ENCODE measurements around the gene PCDHB7. TPM values are rescaled to one million over a fixed set of nuclear protein-coding genes. Genes with fewer than 3 reads are reported as not detected.
A peak's percentile ranks its signal among the peaks of the same experiment; 100 is the strongest.
"Not testable (repeated sequence)": the region's sequence is repeated elsewhere in the genome, so short reads cannot be mapped to it uniquely, and the experiment has no call there.

PCDHB7 gene
- total RNA-seq, 2 donors from 2014 or later: 4.2 to 7.1 TPM

- H3K4me1 ChIP-seq (ENCODE audit: control insufficient read depth in 1 of 2, low read depth in 2 of 2): no peaks in the 10 kb centered on the region
- no peaks in the 10 kb centered on the region for H3K27me3 ChIP-seq (replicated peaks; ENCODE audit: insufficient read depth)
- H3K4me3 ChIP-seq: peak within 1 kb of the TSS; percentile 42
- TF ChIP-seq CTCF (IDR thresholded peaks at IDR 0.05): no peak
- no peak for DNase-seq (ENCODE audit: low spot score)
- no peak within 1 kb of the TSS for H3K27ac ChIP-seq
- H3K36me3 ChIP-seq: no peaks in the 10 kb centered on the region
- no peak for ATAC-seq (ENCODE audit: insufficient number of reproducible peaks, low FRiP score, low read depth)
- peaks cover 89% of the 10 kb centered on the region for H3K9me3 ChIP-seq
Measured at GRCh38 chr5:141223112-141223783, 50.8 kb downstream of the PCDHB7 start, which contains the start of gene PCDHB14. PCDHB14 (plus strand) TSS chr5:141223343; CDS start chr5:141223506, 163 bp downstream.

- H3K27me3 ChIP-seq (replicated peaks; ENCODE audit: insufficient read depth); ATAC-seq (ENCODE audit: insufficient number of reproducible peaks, low FRiP score, low read depth); H3K4me1 ChIP-seq (ENCODE audit: control insufficient read depth in 1 of 2, low read depth in 2 of 2); DNase-seq (ENCODE audit: low spot score); H3K36me3 ChIP-seq; H3K27ac ChIP-seq; H3K4me3 ChIP-seq: not testable (repeated sequence)
- H3K9me3 ChIP-seq: peaks cover 82% of the 10 kb centered on the region
Measured at GRCh38 chr5:141224844-141225243, 52.4 kb downstream of the PCDHB7 start.

GRCh38 chr5:141225421-141225820 lies 53.0 kb downstream of the PCDHB7 start:
- H3K36me3 ChIP-seq; DNase-seq (ENCODE audit: low spot score); H3K27me3 ChIP-seq (replicated peaks; ENCODE audit: insufficient read depth); H3K27ac ChIP-seq; H3K4me1 ChIP-seq (ENCODE audit: control insufficient read depth in 1 of 2, low read depth in 2 of 2); ATAC-seq (ENCODE audit: insufficient number of reproducible peaks, low FRiP score, low read depth): not testable (repeated sequence)
- Histone ChIP-seq H3K4me3 (peak overlapping the region; percentile 21), H3K9me3 (peaks cover 80% of the 10 kb centered on the region)

Other genes starting within 250 kb of the PCDHB7 start
- gene PCDHAC1, start 246.3 kb upstream of the PCDHB7 start, total RNA-seq: 1 to 10 TPM in 1 of 2 donors, under 1 TPM in 1; 0.71 to 1.2 TPM
- under 1 TPM in 1 of 2 donors, not detected in 1; 0.71 TPM for gene PCDHAC2, start 206.2 kb upstream of the PCDHB7 start, total RNA-seq
- gene PCDHB1, start 121.3 kb upstream of the PCDHB7 start, total RNA-seq: not detected
- 1 to 10 TPM; 2.3 to 4.6 TPM for gene PCDHB2, start 78.0 kb upstream of the PCDHB7 start, total RNA-seq
- gene PCDHB3, start 72.2 kb upstream of the PCDHB7 start, total RNA-seq: 1 to 10 TPM; 2.3 to 3.7 TPM
- gene PCDHB4, start 50.8 kb upstream of the PCDHB7 start, total RNA-seq: 10 to 100 TPM in 1 of 2 donors, 1 to 10 TPM in 1; 2.8 to 14.5 TPM
- gene PCDHB5, start 37.4 kb upstream of the PCDHB7 start, total RNA-seq: 10 to 100 TPM in 1 of 2 donors, 1 to 10 TPM in 1; 4.8 to 11.0 TPM
- 1 to 10 TPM; 3.2 to 3.8 TPM for gene PCDHB6, start 22.6 kb upstream of the PCDHB7 start, total RNA-seq
- 1 to 10 TPM in 1 of 2 donors, under 1 TPM in 1; 0.95 to 1.7 TPM for gene PCDHB8, start 5.1 kb downstream of the PCDHB7 start, total RNA-seq
- 10 to 100 TPM in 1 of 2 donors, 1 to 10 TPM in 1; 9.1 to 11.6 TPM for gene PCDHB16, start 9.7 kb downstream of the PCDHB7 start, total RNA-seq
- gene PCDHB9, start 14.5 kb downstream of the PCDHB7 start, total RNA-seq: 1 to 10 TPM; 4.2 to 9.6 TPM
- gene PCDHB10, start 19.7 kb downstream of the PCDHB7 start, total RNA-seq: 1 to 10 TPM; 6.1 to 9.1 TPM
- gene PCDHB11, start 27.0 kb downstream of the PCDHB7 start, total RNA-seq: 10 to 100 TPM in 1 of 2 donors, 1 to 10 TPM in 1; 6.0 to 10.6 TPM
- 1 to 10 TPM; 7.3 to 7.4 TPM for gene PCDHB12, start 36.1 kb downstream of the PCDHB7 start, total RNA-seq
- gene PCDHB13, start 41.3 kb downstream of the PCDHB7 start, total RNA-seq: 10 to 100 TPM in 1 of 2 donors, 1 to 10 TPM in 1; 8.0 to 16.1 TPM
- 10 to 100 TPM; 10.2 to 14.6 TPM for gene PCDHB14, start 50.7 kb downstream of the PCDHB7 start, total RNA-seq
- 10 to 100 TPM in 1 of 2 donors, 1 to 10 TPM in 1; 6.1 to 10.7 TPM for gene PCDHB15, start 72.8 kb downstream of the PCDHB7 start, total RNA-seq
- gene SLC25A2, start 131.4 kb downstream of the PCDHB7 start, total RNA-seq: 1 to 10 TPM; 2.0 to 3.5 TPM
- gene TAF7, start 148.1 kb downstream of the PCDHB7 start, total RNA-seq: 10 to 100 TPM; 35.9 to 56.1 TPM
- gene PCDHGA1, start 157.9 kb downstream of the PCDHB7 start, total RNA-seq: 1 to 10 TPM in 1 of 2 donors, under 1 TPM in 1; 0.41 to 2.8 TPM
- 10 to 100 TPM in 1 of 2 donors, 1 to 10 TPM in 1; 8.5 to 13.8 TPM for gene PCDHGA2, start 166.1 kb downstream of the PCDHB7 start, total RNA-seq
- 1 to 10 TPM; 5.3 to 9.1 TPM for gene PCDHGA3, start 171.2 kb downstream of the PCDHB7 start, total RNA-seq
- 10 to 100 TPM in 1 of 2 donors, 1 to 10 TPM in 1; 6.8 to 11.4 TPM for gene PCDHGB1, start 177.5 kb downstream of the PCDHB7 start, total RNA-seq
- 10 to 100 TPM; 11.4 TPM for gene PCDHGA4, start 182.4 kb downstream of the PCDHB7 start, total RNA-seq
- 10 to 100 TPM in 1 of 2 donors, 1 to 10 TPM in 1; 9.7 to 13.4 TPM for gene PCDHGB2, start 187.3 kb downstream of the PCDHB7 start, total RNA-seq
- 10 to 100 TPM in 1 of 2 donors, 1 to 10 TPM in 1; 9.5 to 12.5 TPM for gene PCDHGA5, start 191.5 kb downstream of the PCDHB7 start, total RNA-seq
- gene PCDHGB3, start 197.6 kb downstream of the PCDHB7 start, total RNA-seq: 10 to 100 TPM; 11.2 to 15.4 TPM
- 10 to 100 TPM; 12.0 to 13.1 TPM for gene PCDHGA6, start 201.2 kb downstream of the PCDHB7 start, total RNA-seq
- 10 to 100 TPM; 11.9 to 12.2 TPM for gene PCDHGA7, start 210.1 kb downstream of the PCDHB7 start, total RNA-seq
- gene PCDHGB4, start 215.1 kb downstream of the PCDHB7 start, total RNA-seq: 10 to 100 TPM; 11.6 to 18.1 TPM
- 10 to 100 TPM in 1 of 2 donors, 1 to 10 TPM in 1; 7.5 to 13.9 TPM for gene PCDHGA8, start 220.0 kb downstream of the PCDHB7 start, total RNA-seq
- 10 to 100 TPM; 20.8 to 26.3 TPM for gene PCDHGB5, start 225.3 kb downstream of the PCDHB7 start, total RNA-seq
- 10 to 100 TPM; 12.0 to 18.6 TPM for gene PCDHGA9, start 230.1 kb downstream of the PCDHB7 start, total RNA-seq
- 10 to 100 TPM in 1 of 2 donors, 1 to 10 TPM in 1; 9.5 to 17.2 TPM for gene PCDHGB6, start 235.4 kb downstream of the PCDHB7 start, total RNA-seq
- 10 to 100 TPM; 11.1 to 14.4 TPM for gene PCDHGA10, start 240.3 kb downstream of the PCDHB7 start, total RNA-seq
- gene PCDHGB7, start 245.0 kb downstream of the PCDHB7 start, total RNA-seq: 10 to 100 TPM; 18.0 to 28.1 TPM
- 10 to 100 TPM; 10.4 to 11.6 TPM for gene PCDHGA11, start 248.4 kb downstream of the PCDHB7 start, total RNA-seq